Stimulated activated naive B cell treated with anti-CD40 and anti-IgM and Interleukin-4, amounts not matched to agents 10 μg/mL and 1 μg/mL and 100 μg/mL, for 72 hours (primary cell): ENCODE measurements around the gene RECQL5.

ENCODE experiments used
- ATAC-seq, 2 donors: fragments of 150-1000 bp; cut with Tn5 transposase; replicated peaks; 2 replicates each; pipeline ENCODE4 v1.10.0; 2021; ENCODE audit warnings: moderate library complexity in 1 of 2
- DNase-seq: peaks from one replicate; pipeline ENCODE4 v3.0.0; 2021
- H3K27ac Mint-ChIP-seq: one replicate; pipeline ENCODE4 v1.8.0; 2022; ENCODE audit warnings: mild to moderate bottlenecking, mixed read lengths
- H3K27me3 Mint-ChIP-seq, 2 donors: one replicate each; pipeline ENCODE4 v1.8.0; 2022; ENCODE audit warnings: mixed read lengths in 2 of 2
- H3K36me3 Mint-ChIP-seq, 2 donors: one replicate each; pipeline ENCODE4 v1.8.0; 2022; ENCODE audit warnings: mixed read lengths in 2 of 2, mild to moderate bottlenecking in 1 of 2
- H3K4me1 Mint-ChIP-seq, 2 donors: one replicate each; pipeline ENCODE4 v1.8.0; 2022; ENCODE audit warnings: mixed read lengths in 2 of 2, mild to moderate bottlenecking in 1 of 2
- H3K4me3 Mint-ChIP-seq, 2 donors: one replicate each; pipeline ENCODE4 v1.8.0; 2022; ENCODE audit warnings: mild to moderate bottlenecking in 2 of 2, mixed read lengths in 2 of 2, moderate library complexity in 1 of 2
- H3K9me3 Mint-ChIP-seq, 2 donors: one replicate each; pipeline ENCODE4 v1.8.0; 2022; ENCODE audit warnings: mixed read lengths in 2 of 2, mild to moderate bottlenecking in 1 of 2

The RECQL5 gene

GRCh38 chr17:75629157-75629556, 37.8 kb downstream of the RECQL5 start:
- H3K4me3 Mint-ChIP-seq: no peak overlapping the region
- peaks cover 15 to 31% of the 10 kb centered on the region in 2 donors for H3K36me3 Mint-ChIP-seq
- DNase-seq: no peak
- H3K9me3 Mint-ChIP-seq: no peaks in the 10 kb centered on the region
- H3K27me3 Mint-ChIP-seq: no peaks in the 10 kb centered on the region
- peak overlapping the region; percentile 47 for H3K27ac Mint-ChIP-seq
- ATAC-seq: no peak
- peaks cover 11 to 28% of the 10 kb centered on the region in 2 donors for H3K4me1 Mint-ChIP-seq

DNA sequence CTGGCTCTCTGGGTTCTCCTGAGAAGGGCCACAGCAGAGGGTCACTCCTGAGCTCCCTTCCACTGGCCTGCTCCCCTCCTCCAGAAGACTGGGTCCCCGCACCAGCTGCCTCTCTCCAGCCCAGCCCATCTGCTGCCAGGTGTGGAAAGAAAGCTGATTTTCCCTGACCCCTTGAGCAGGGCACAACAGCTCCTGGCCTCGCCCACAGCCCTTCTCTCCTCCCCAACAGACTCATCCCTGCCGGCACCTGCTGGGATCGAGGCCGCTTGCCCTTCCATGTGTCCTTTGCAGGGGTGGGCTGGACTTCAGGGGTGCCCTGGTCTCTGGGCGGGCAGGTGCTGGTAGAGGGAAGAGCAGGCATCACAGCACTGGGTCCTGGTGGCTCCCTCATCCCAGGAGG, 38.5 kb downstream of the RECQL5 start:
- no peaks in the 10 kb centered on the region for H3K9me3 Mint-ChIP-seq
- no peak for DNase-seq
- peak overlapping the region; percentile 6 for H3K27ac Mint-ChIP-seq
- H3K36me3 Mint-ChIP-seq: peaks cover 13 to 27% of the 10 kb centered on the region in 2 donors
- no peak overlapping the region for H3K4me3 Mint-ChIP-seq
- no peaks in the 10 kb centered on the region for H3K27me3 Mint-ChIP-seq
- peaks cover 6 to 21% of the 10 kb centered on the region in 2 donors for H3K4me1 Mint-ChIP-seq
- ATAC-seq: no peak

DNA sequence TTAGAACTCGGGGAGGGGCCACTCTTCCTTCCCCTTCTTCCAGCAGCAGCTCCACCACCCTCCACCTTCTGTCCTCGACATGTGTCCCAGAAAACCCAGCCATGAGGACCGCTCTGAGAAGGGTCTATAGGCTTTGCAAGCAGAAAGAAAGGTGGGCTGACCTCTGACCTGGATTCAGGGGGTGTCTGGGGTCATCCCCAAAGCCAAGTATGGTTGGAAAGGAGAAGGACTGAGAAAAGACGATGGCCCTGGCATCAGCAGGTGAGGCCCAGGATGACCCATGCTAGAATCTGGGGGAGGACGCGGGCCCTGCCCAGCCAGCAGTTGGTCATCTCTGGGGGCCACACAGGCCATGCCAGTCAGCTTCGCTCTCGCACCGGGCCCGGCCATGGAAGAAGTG, 39.9 kb downstream of the RECQL5 start:
- no peaks in the 10 kb centered on the region for H3K9me3 Mint-ChIP-seq
- H3K27ac Mint-ChIP-seq: peak overlapping the region; percentile 47
- no peak overlapping the region for H3K4me3 Mint-ChIP-seq
- DNase-seq (no peak), ATAC-seq (no peak)
- no peaks in the 10 kb centered on the region for H3K27me3 Mint-ChIP-seq
- H3K36me3 Mint-ChIP-seq: peaks cover 16 to 35% of the 10 kb centered on the region in 2 donors
- peaks cover 4 to 14% of the 10 kb centered on the region in 2 donors for H3K4me1 Mint-ChIP-seq

DNA sequence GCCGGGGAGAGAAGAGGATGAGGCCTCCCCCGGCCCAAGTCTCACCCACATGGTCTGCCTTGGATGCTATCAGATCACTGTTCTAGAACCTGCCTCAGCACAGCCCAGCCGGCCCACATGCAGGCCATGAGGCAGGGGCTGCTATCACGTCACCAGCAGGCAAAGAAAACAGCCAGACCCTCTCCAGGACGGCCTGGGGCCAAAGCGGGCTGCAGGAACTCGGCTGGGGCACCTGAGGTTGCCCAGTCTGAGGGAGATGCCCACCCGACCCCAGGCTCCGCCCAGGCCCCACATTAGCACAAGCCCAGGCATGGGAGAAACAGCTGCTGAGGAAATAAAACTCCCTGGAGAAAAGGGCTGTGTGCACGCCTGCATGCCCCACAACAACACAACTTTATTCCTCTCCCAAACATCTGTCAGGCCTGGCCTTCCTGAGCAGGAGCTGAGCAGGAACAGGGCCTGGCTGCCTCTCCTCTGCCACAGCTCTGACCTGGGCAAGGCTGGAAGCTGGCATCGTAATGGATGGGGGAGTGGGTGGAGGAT, 40.4 kb downstream of the RECQL5 start:
- Mint-ChIP-seq H3K4me3 (no peak overlapping the region), H3K36me3 (peaks cover 16 to 37% of the 10 kb centered on the region in 2 donors), H3K27ac (peak overlapping the region; percentile 31), H3K9me3 (no peaks in the 10 kb centered on the region), H3K4me1 (peaks cover 4 to 14% of the 10 kb centered on the region in 2 donors), H3K27me3 (no peaks in the 10 kb centered on the region)
- peak in 1 of 2 donors; percentile 14 for ATAC-seq
- DNase-seq: no peak

GRCh38 chr17:75625813-75626486, 41.0 kb downstream of the RECQL5 start:
- H3K27me3 Mint-ChIP-seq: no peaks in the 10 kb centered on the region
- peaks cover 4 to 14% of the 10 kb centered on the region in 2 donors for H3K4me1 Mint-ChIP-seq
- no peaks in the 10 kb centered on the region for H3K9me3 Mint-ChIP-seq
- ATAC-seq (peak; percentile 71 to 75), DNase-seq (no peak)
- H3K27ac Mint-ChIP-seq: peak overlapping the region; percentile 31
- peaks cover 12 to 37% of the 10 kb centered on the region in 2 donors for H3K36me3 Mint-ChIP-seq
- H3K4me3 Mint-ChIP-seq: no peak overlapping the region

- no peak overlapping the region for H3K4me3 Mint-ChIP-seq
- DNase-seq (no peak), ATAC-seq (no peak)
- no peak overlapping the region for H3K27ac Mint-ChIP-seq
- H3K9me3 Mint-ChIP-seq: no peaks in the 10 kb centered on the region
- H3K27me3 Mint-ChIP-seq: no peaks in the 10 kb centered on the region
- peaks cover 7 to 39% of the 10 kb centered on the region in 2 donors for H3K36me3 Mint-ChIP-seq
- H3K4me1 Mint-ChIP-seq: peaks cover 4 to 14% of the 10 kb centered on the region in 2 donors
Observed at GRCh38 chr17:75624714-75625345, 42.1 kb downstream of the RECQL5 start.

- Mint-ChIP-seq H3K27me3 (no peaks in the 10 kb centered on the region), H3K27ac (no peak overlapping the region), H3K36me3 (peaks cover 10 to 45% of the 10 kb centered on the region in 2 donors), H3K4me1 (peaks cover 4 to 14% of the 10 kb centered on the region in 2 donors), H3K9me3 (no peaks in the 10 kb centered on the region), H3K4me3 (no peak overlapping the region)
- no peak for DNase-seq
- ATAC-seq: no peak
Observed at GRCh38 chr17:75624021-75624420, 42.9 kb downstream of the RECQL5 start.

GRCh38 chr17:75623386-75623785, 43.6 kb downstream of the RECQL5 start:
- Mint-ChIP-seq H3K4me3 (no peak overlapping the region), H3K27ac (no peak overlapping the region), H3K9me3 (no peaks in the 10 kb centered on the region), H3K27me3 (no peaks in the 10 kb centered on the region), H3K36me3 (peaks cover 11 to 42% of the 10 kb centered on the region in 2 donors), H3K4me1 (peaks cover 3 to 14% of the 10 kb centered on the region in 2 donors)
- DNase-seq: no peak
- ATAC-seq: no peak

DNA sequence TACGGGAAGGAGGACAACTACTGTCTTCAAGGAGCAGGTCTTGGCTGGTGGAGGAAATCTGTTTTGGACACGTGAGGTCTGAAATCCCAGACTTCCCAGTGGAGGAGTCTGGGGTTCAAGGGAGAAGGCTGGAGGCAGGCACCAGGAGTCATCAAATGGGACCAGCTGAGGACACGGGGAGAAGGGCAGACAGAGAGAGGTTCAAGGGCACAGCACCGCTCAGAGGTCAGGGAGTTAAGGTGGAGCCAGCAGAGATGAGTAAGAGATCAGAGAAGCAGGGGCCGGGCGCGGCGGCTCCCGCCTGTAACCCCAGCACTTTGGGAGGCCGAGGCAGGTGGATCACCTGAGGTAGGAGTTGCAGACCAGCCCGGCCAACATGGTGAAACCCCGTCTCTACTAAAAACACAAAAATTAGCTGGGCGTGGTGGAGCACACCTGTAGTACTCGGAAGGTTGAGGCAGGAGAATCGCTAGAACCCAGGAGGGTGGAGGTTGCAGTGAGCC, 44.1 kb downstream of the RECQL5 start:
- peaks cover 11 to 41% of the 10 kb centered on the region in 2 donors for H3K36me3 Mint-ChIP-seq
- H3K4me1 Mint-ChIP-seq: peaks cover 3 to 14% of the 10 kb centered on the region in 2 donors
- no peak for ATAC-seq
- no peak for DNase-seq
- no peak overlapping the region for H3K4me3 Mint-ChIP-seq
- H3K27me3 Mint-ChIP-seq: no peaks in the 10 kb centered on the region
- peak overlapping the region; percentile 20 for H3K27ac Mint-ChIP-seq
- H3K9me3 Mint-ChIP-seq: no peaks in the 10 kb centered on the region

DNA sequence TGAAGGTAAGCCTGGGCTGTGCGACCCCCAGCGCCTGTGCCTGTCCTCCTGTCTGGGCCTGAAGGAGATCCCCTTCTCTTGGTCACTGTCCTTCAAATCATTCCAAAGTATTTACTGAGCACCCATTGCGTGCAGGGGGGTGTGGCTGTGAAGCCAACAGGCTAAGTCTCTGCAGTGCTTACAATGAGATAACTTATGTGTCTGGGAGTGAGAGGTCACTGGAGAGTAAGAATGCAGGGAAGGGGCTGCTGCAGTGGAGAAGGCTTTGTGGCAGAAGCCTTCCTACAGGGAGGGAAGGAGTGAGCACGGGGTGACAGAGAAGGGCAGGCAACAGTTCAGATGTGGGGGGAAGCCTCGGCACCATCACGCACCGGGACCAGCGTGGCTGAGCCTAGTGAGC, 44.9 kb downstream of the RECQL5 start:
- Mint-ChIP-seq H3K9me3 (no peaks in the 10 kb centered on the region), H3K36me3 (peaks cover 13 to 42% of the 10 kb centered on the region in 2 donors), H3K27ac (peak overlapping the region; percentile 66), H3K27me3 (no peaks in the 10 kb centered on the region), H3K4me3 (no peak overlapping the region), H3K4me1 (peaks cover 3 to 14% of the 10 kb centered on the region in 2 donors)
- no peak for DNase-seq
- ATAC-seq: no peak

DNA sequence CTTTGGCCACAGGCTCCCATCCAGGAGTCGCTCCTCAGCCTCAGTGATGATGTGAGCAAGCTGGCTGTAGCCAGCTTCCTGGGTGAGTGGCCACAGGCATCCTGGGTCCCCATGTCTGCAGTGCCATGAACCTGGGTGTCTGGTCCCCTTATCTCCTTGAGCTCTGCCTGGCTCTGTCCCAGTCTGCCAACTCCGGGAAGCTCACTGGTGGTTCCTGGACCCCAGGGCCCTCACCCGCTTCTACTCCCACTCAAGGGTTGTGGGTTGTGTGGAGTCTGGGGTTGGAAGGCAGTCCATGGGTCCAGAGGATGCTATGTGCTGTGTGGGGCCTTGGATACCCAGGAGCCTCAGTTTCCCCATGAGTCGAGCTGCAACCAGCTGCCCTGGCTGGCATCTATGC, 45.5 kb downstream of the RECQL5 start:
- peak overlapping the region; percentile 66 for H3K27ac Mint-ChIP-seq
- ATAC-seq (no peak), DNase-seq (no peak)
- peaks cover 3 to 8% of the 10 kb centered on the region in 2 donors for H3K4me1 Mint-ChIP-seq
- no peak overlapping the region for H3K4me3 Mint-ChIP-seq
- H3K27me3 Mint-ChIP-seq: no peaks in the 10 kb centered on the region
- H3K36me3 Mint-ChIP-seq: peaks cover 17 to 46% of the 10 kb centered on the region in 2 donors
- H3K9me3 Mint-ChIP-seq: no peaks in the 10 kb centered on the region

DNA sequence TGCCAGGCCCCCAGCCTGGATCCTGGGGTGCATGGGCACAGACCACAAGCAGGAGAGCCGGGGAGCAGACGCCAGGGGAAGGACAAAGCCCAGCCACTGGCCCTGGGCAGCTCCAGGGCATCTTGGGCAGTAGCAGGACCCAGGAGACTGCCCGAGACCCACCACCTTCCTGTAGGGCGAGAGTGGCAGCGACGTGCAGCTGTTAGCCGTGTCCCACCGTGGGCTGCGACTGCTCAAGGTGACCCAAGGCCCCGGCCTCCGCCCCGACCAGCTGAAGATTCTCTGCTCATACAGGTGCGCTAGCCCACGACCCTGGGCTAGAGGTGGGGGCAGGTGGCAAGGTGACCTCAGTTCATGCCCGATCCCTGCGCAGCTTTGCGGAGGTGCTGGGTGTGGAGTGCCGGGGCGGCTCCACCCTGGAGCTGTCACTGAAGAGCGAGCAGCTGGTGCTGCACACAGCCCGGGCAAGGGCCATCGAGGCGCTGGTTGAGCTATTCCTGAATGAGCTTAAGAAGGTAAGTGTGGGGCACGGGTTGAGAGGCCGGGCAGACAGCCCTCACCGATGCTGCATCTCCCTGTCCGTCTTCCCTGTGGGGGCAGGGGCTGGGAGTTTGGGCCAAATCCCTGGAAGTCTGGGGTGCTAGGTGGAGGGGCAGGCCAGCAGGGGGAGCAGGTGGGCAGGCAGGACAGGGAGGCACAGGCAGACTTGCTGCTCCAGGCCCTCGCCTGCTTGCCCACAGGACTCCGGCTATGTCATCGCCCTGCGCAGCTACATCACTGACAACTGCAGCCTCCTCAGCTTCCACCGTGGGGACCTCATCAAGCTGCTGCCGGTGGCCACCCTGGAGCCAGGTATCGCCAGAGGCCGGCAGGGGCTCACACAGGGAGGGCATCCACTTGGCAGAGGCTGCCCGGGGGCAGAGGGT, 47.2 kb downstream of the RECQL5 start:
- H3K27ac Mint-ChIP-seq: peak overlapping the region; percentile 25
- H3K27me3 Mint-ChIP-seq: no peaks in the 10 kb centered on the region
- no peaks in the 10 kb centered on the region for H3K9me3 Mint-ChIP-seq
- no peak for DNase-seq
- H3K36me3 Mint-ChIP-seq: peaks cover 16 to 40% of the 10 kb centered on the region in 2 donors
- no peak overlapping the region for H3K4me3 Mint-ChIP-seq
- no peaks in the 10 kb centered on the region for H3K4me1 Mint-ChIP-seq
- ATAC-seq: peak; percentile 30 to 33

- ATAC-seq: no peak
- Mint-ChIP-seq H3K4me1 (no peaks in the 10 kb centered on the region), H3K36me3 (peaks cover 15 to 38% of the 10 kb centered on the region in 2 donors), H3K9me3 (no peaks in the 10 kb centered on the region), H3K27ac (no peak overlapping the region), H3K27me3 (no peaks in the 10 kb centered on the region), H3K4me3 (no peak overlapping the region)
- no peak for DNase-seq
Observed at GRCh38 chr17:75617675-75618074, 49.3 kb downstream of the RECQL5 start.

- H3K4me3 Mint-ChIP-seq: no peak overlapping the region
- H3K36me3 Mint-ChIP-seq: peaks cover 14 to 33% of the 10 kb centered on the region in 2 donors
- DNase-seq: no peak
- H3K4me1 Mint-ChIP-seq: no peaks in the 10 kb centered on the region
- ATAC-seq: no peak
- H3K9me3 Mint-ChIP-seq: no peaks in the 10 kb centered on the region
- no peak overlapping the region for H3K27ac Mint-ChIP-seq
- H3K27me3 Mint-ChIP-seq: no peaks in the 10 kb centered on the region
Observed at GRCh38 chr17:75617218-75617617, 49.7 kb downstream of the RECQL5 start.
